AG10803 (cell line): ENCODE data around the gene BEST4.

ENCODE experiments used
- DNase-seq: peaks from one replicate; pipeline ENCODE4 v3.0.0; 2010; ENCODE audit warnings: low read depth
- H3K4me3 ChIP-seq: 2 replicates; pipeline ENCODE4 v1.5.1; 2011; ENCODE audit warnings: mild to moderate bottlenecking, low read length, control low read depth
- TF ChIP-seq, protein P1 (sequence below): conservative IDR thresholded peaks from 2 replicates; pipeline ENCODE4 v1.5.1; 2011; ENCODE audit warnings: mild to moderate bottlenecking, low read length, control low read depth, inconsistent platforms

The BEST4 gene

DNA sequence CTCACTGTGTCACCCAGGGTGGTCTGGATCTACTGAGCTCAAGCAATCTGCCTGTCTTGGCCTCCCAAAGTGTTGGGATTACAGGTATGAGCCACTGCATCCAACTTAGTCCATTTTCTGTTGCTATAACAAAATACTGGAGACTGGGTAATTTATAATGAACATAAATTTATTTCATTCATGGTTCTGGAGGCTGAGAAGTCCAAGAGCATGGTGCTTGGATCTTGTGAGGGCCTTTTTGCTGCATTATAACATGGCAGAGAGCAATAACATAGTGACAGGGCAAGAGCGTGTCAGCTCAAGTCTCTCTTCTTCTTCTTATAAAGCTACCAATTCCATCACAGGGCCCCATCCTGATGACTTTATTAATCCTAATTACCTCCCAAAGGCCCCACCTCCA, 52.0 kb downstream of the BEST4 start:
- DNase-seq: no peak
- no peak overlapping the region for H3K4me3 ChIP-seq
- TF ChIP-seq, protein P1, sequence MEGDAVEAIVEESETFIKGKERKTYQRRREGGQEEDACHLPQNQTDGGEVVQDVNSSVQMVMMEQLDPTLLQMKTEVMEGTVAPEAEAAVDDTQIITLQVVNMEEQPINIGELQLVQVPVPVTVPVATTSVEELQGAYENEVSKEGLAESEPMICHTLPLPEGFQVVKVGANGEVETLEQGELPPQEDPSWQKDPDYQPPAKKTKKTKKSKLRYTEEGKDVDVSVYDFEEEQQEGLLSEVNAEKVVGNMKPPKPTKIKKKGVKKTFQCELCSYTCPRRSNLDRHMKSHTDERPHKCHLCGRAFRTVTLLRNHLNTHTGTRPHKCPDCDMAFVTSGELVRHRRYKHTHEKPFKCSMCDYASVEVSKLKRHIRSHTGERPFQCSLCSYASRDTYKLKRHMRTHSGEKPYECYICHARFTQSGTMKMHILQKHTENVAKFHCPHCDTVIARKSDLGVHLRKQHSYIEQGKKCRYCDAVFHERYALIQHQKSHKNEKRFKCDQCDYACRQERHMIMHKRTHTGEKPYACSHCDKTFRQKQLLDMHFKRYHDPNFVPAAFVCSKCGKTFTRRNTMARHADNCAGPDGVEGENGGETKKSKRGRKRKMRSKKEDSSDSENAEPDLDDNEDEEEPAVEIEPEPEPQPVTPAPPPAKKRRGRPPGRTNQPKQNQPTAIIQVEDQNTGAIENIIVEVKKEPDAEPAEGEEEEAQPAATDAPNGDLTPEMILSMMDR: no peak

DNA sequence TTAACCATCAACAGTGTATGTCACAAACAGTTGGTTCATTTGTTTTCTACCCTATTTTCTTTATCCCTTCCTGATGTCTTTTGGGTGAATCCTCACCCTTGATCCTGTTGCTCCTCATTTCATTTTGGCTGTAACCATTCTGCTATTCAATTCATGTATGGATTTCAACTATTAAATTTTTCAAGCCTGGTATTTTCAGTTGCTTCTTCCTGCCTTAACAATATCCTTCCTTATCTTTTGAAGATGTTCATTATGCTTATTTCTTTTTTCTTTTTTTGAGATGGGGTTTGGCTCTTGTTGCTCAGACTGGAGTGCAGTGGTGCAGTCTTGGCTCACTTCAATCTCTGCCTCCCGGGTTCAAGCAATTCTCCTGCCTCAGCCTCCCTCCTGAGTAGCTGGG, 54.2 kb downstream of the BEST4 start:
- TF ChIP-seq, protein P1: no peak
- no peak for DNase-seq
- H3K4me3 ChIP-seq: no peak overlapping the region
